Measurements from ENCODE around the gene ANXA6.

DNA sequence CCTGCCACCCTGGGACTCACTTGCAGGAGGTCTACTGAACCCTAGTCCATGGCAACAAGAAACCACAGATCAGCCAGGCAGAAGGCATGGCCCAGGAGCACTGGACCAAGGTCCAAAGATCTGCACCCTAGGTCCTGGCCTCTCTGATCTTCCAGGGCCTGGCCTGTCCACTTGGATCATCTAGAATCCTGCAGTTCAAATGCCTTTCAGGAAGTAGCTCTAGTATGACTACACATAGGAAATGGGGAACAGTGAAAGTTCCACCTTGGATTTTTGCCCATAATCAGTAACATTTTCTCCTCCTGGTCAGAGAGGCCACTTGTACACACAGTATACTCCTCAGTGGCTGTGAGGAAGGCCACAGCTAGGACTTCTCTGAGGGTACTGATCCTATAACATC lies 11.5 kb downstream of the ANXA6 start:
- TF ChIP-seq, protein P1, sequence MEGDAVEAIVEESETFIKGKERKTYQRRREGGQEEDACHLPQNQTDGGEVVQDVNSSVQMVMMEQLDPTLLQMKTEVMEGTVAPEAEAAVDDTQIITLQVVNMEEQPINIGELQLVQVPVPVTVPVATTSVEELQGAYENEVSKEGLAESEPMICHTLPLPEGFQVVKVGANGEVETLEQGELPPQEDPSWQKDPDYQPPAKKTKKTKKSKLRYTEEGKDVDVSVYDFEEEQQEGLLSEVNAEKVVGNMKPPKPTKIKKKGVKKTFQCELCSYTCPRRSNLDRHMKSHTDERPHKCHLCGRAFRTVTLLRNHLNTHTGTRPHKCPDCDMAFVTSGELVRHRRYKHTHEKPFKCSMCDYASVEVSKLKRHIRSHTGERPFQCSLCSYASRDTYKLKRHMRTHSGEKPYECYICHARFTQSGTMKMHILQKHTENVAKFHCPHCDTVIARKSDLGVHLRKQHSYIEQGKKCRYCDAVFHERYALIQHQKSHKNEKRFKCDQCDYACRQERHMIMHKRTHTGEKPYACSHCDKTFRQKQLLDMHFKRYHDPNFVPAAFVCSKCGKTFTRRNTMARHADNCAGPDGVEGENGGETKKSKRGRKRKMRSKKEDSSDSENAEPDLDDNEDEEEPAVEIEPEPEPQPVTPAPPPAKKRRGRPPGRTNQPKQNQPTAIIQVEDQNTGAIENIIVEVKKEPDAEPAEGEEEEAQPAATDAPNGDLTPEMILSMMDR (IDR thresholded peaks at IDR 0.05): no peak
- TF ChIP-seq POLR2A (IDR thresholded peaks at IDR 0.05): no peak

All from gastroesophageal sphincter (tissue), 3 donors.